Measurements from ENCODE around the gene ZNF804A. TPM values are rescaled to one million over a fixed set of nuclear protein-coding genes. Genes with fewer than 3 reads are reported as not detected.

Gene ZNF804A
- total RNA-seq, 1 donor from 2014 or later = not detected

DNA sequence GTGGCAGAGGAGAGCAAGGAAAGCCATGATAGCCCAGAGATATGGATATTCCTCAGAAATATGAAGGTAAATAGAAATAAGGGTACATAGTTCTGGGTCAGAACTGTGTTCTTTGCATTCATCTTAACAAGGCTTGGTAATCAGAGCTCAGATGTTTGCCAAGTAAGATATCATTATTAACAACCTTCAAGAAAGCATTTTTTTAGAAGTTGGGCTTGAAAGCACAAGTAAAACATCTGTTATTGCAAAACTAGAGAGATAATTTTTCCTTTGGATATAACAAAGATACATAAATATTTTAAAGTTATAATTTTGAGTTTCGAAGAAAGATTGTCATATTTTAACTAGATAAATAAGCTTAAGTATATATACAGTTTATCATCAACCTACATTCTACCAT, 171.4 kb downstream of the ZNF804A start:
- no peak for DNase-seq (ENCODE audit: low read depth)
- FAIRE-seq = no peak
- Histone ChIP-seq H3K27me3 (ENCODE audit: control insufficient read depth, insufficient read depth, low read length) (no peaks in the 10 kb centered on the region), H3K4me3 (ENCODE audit: low read depth, low read length) (no peak overlapping the region), H3K36me3 (ENCODE audit: control insufficient read depth, insufficient read depth, low read length) (no peaks in the 10 kb centered on the region)
- TF ChIP-seq, protein P1, sequence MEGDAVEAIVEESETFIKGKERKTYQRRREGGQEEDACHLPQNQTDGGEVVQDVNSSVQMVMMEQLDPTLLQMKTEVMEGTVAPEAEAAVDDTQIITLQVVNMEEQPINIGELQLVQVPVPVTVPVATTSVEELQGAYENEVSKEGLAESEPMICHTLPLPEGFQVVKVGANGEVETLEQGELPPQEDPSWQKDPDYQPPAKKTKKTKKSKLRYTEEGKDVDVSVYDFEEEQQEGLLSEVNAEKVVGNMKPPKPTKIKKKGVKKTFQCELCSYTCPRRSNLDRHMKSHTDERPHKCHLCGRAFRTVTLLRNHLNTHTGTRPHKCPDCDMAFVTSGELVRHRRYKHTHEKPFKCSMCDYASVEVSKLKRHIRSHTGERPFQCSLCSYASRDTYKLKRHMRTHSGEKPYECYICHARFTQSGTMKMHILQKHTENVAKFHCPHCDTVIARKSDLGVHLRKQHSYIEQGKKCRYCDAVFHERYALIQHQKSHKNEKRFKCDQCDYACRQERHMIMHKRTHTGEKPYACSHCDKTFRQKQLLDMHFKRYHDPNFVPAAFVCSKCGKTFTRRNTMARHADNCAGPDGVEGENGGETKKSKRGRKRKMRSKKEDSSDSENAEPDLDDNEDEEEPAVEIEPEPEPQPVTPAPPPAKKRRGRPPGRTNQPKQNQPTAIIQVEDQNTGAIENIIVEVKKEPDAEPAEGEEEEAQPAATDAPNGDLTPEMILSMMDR (IDR thresholded peaks at IDR 0.05; ENCODE audit: insufficient read depth, low read length, severe bottlenecking) = no peak

DNA sequence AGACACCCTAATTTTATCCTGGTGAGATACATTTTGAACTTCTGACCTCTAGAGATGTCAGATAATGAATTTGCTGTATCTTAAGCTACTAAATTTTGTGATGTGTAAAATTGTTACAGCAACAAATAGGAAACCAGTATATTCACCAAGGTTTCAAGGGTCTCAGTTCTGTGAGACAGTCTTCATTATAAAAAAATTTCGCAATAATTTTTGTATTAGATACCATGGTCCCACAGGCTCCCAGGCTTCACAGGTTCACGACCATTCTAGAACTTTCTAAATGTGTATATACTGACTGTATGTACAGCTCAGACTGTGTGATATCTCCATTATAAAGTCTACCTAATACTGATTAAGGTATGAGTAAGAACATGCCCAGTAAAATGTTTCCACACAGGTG, 181.4 kb downstream of the ZNF804A start:
- no peak for DNase-seq (ENCODE audit: low read depth)
- TF ChIP-seq, protein P1 (IDR thresholded peaks at IDR 0.05; ENCODE audit: insufficient read depth, low read length, severe bottlenecking) = no peak
- Histone ChIP-seq H3K27me3 (ENCODE audit: control insufficient read depth, insufficient read depth, low read length) (no peaks in the 10 kb centered on the region), H3K4me3 (ENCODE audit: low read depth, low read length) (no peak overlapping the region), H3K36me3 (ENCODE audit: control insufficient read depth, insufficient read depth, low read length) (no peaks in the 10 kb centered on the region)
- FAIRE-seq = no peak

DNA sequence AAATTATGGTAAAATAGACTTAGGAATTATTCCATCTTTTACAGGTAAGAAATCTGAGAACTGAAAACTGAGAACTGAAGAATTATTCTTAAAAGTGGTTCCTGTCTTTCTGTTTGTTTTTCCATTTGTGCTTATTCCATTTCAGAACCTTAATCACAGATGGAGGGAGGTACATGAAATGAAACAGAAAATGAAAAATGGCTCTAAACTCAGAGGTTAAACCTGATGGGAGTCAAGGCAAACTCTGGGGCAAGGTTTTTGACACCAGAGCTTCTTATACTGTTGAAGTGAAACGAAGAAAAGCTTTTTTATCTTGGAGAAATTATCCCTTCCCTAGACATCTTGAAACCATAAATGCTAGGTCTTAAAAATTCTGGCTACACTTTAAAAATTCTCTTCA, 182.1 kb downstream of the ZNF804A start:
- FAIRE-seq (no peak), DNase-seq (ENCODE audit: low read depth) (no peak)
- Histone ChIP-seq H3K36me3 (ENCODE audit: control insufficient read depth, insufficient read depth, low read length) (no peaks in the 10 kb centered on the region), H3K4me3 (ENCODE audit: low read depth, low read length) (no peak overlapping the region), H3K27me3 (ENCODE audit: control insufficient read depth, insufficient read depth, low read length) (no peaks in the 10 kb centered on the region)
- TF ChIP-seq, protein P1 (IDR thresholded peaks at IDR 0.05; ENCODE audit: insufficient read depth, low read length, severe bottlenecking) = no peak

DNA sequence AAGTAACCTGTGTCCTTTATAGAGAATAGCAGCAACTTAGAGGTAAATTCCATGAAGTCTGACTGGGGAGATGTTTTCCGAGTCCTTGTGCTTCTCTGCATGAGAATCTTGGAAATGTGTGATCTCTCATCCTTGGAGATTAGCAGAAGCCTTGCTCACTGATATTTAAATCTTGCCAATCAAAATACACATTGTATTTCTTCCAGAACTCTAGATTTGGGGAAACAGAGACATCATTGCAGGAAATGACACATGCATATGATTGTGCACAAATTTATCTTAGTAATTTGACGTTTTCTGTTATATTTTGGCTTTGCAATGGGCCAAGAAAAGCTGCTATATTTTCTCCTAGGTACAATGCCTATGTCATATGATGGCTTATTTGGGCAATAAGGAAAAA, 182.6 kb downstream of the ZNF804A start:
- Histone ChIP-seq H3K4me3 (ENCODE audit: low read depth, low read length) (no peak overlapping the region), H3K36me3 (ENCODE audit: control insufficient read depth, insufficient read depth, low read length) (no peaks in the 10 kb centered on the region), H3K27me3 (ENCODE audit: control insufficient read depth, insufficient read depth, low read length) (no peaks in the 10 kb centered on the region)
- no peak for FAIRE-seq
- TF ChIP-seq, protein P1 (IDR thresholded peaks at IDR 0.05; ENCODE audit: insufficient read depth, low read length, severe bottlenecking) = no peak
- no peak for DNase-seq (ENCODE audit: low read depth)

DNA sequence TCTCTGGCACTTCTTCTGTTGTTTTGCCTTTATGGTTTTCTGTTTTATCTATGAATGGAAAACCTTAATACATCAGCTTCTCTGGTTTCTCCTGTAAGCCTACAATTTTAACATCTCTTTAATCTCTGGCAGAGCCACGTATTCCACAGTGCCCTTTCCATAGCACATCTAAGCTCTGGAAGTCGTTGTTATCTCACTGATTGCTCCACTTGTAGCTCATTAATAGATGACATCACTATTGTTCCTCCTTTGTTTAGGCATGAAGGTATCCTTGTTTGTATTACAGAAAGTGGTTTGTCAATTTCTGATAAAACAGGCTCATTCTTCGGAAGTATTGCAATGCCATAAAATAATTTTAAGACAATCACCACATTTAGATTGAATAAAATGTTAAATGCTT, 185.2 kb downstream of the ZNF804A start:
- FAIRE-seq (no peak), DNase-seq (ENCODE audit: low read depth) (no peak)
- TF ChIP-seq, protein P1 (IDR thresholded peaks at IDR 0.05; ENCODE audit: insufficient read depth, low read length, severe bottlenecking) = no peak
- Histone ChIP-seq H3K4me3 (ENCODE audit: low read depth, low read length) (no peak overlapping the region), H3K36me3 (ENCODE audit: control insufficient read depth, insufficient read depth, low read length) (no peaks in the 10 kb centered on the region), H3K27me3 (ENCODE audit: control insufficient read depth, insufficient read depth, low read length) (no peaks in the 10 kb centered on the region)

DNA sequence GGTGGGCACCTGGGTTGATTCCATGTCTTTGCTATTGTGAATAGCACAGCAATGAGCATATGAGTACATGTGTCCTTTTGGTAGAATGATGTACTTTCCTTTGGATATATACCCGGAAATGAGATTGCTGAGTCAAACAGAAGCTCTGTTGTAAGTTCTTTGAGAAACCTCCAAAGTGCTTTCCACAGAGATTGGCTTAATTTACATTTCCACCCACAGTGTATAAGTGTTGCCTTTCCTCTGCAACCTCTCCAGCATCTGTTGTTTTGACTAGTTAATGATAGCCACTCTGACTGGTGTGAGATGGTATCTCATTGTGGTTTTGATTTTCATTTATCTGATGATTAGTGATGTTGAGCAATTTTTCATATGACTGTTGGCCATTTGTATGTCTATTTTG, 194.8 kb downstream of the ZNF804A start:
- DNase-seq (ENCODE audit: low read depth) = no peak
- TF ChIP-seq, protein P1 (IDR thresholded peaks at IDR 0.05; ENCODE audit: insufficient read depth, low read length, severe bottlenecking) = no peak
- H3K4me3 ChIP-seq (ENCODE audit: low read depth, low read length) = no peak overlapping the region
- H3K36me3 ChIP-seq (ENCODE audit: control insufficient read depth, insufficient read depth, low read length) = no peaks in the 10 kb centered on the region
- no peaks in the 10 kb centered on the region for H3K27me3 ChIP-seq (ENCODE audit: control insufficient read depth, insufficient read depth, low read length)
- FAIRE-seq = no peak

All from bronchial epithelial cell (primary cell).